Measurements from ENCODE around the gene MALAT1. TPM values are rescaled to one million over a fixed set of nuclear protein-coding genes. Genes with fewer than 3 reads are reported as not detected.
A peak's percentile ranks its signal among the peaks of the same experiment; 100 is the strongest.

MALAT1 gene
- polyA plus RNA-seq, 1 donor from 2014 or later: 3,054 TPM

GRCh38 chr11:65489035-65489705, 9.7 kb upstream of the MALAT1 start:
- Mint-ChIP-seq H3K36me3 (no peaks in the 10 kb centered on the region), H3K4me3 (no peak overlapping the region), H3K9me3 (no peaks in the 10 kb centered on the region), H3K27ac (peak overlapping the region in 1 of 3 donors; percentile 59), H3K4me1 (peaks cover 37 to 50% (median 42%) of the 10 kb centered on the region in 3 donors), H3K27me3 (no peaks in the 10 kb centered on the region)

- Mint-ChIP-seq H3K27me3 (no peaks in the 10 kb centered on the region), H3K4me1 (peaks cover 42 to 56% (median 47%) of the 10 kb centered on the region in 3 donors), H3K9me3 (no peaks in the 10 kb centered on the region), H3K4me3 (no peak overlapping the region), H3K27ac (peak overlapping the region in 2 of 3 donors; percentile 65 to 74), H3K36me3 (no peaks in the 10 kb centered on the region)
Observed at GRCh38 chr11:65489706-65490320, 9.0 kb upstream of the MALAT1 start.

GRCh38 chr11:65491163-65491465, 7.7 kb upstream of the MALAT1 start:
- Mint-ChIP-seq H3K27ac (peak overlapping the region in 1 of 3 donors; percentile 97), H3K9me3 (no peaks in the 10 kb centered on the region), H3K36me3 (no peaks in the 10 kb centered on the region), H3K4me1 (peaks cover 42 to 58% (median 48%) of the 10 kb centered on the region in 3 donors), H3K27me3 (no peaks in the 10 kb centered on the region), H3K4me3 (no peak overlapping the region)

DNA sequence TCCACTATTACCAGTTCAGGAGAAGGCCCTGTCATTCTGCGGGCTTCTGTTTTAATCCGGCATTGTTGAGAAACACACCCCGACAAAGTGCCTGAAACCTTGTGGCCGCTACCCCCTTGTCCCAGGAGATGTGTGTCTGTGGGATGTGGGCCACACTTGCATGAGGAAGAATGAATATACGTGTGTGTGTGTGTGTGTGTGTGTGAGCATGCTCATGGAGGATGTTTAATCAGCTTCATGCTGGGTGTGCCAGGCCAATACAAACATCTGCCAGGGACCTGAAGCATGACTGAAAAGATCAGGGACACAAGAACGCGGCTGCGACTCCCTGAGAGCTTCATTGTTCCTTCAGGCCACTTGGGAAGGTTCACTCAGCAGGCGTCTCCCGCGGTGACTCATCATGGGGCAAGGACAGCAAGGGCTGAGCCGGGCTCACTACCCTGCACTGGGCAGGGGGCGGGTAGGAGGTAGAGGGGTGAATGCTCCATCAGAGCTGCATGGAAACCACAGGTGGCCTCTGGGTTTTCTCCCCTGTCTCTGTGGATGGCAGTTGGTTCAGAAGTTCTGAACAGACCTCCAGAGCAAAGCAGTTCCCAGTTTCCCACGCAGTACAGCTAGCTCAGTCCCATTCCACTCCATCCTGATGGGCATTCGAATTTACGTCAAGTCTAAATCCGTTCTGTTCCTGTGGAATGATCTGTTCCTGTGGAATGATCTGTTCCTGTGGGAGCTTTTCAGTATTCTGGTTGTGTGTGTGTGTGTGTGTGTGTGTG, 7.0 kb upstream of the MALAT1 start:
- Mint-ChIP-seq H3K27ac (peak overlapping the region; percentile 60 to 97 (median 90)), H3K36me3 (no peaks in the 10 kb centered on the region), H3K27me3 (no peaks in the 10 kb centered on the region), H3K4me3 (peak overlapping the region in 3 of 4 donors; percentile 82 to 89 (median 85)), H3K4me1 (peaks cover 47 to 64% (median 54%) of the 10 kb centered on the region in 3 donors), H3K9me3 (no peaks in the 10 kb centered on the region)

GRCh38 chr11:65492387-65492636, 6.5 kb upstream of the MALAT1 start:
- H3K36me3 Mint-ChIP-seq: no peaks in the 10 kb centered on the region
- H3K4me3 Mint-ChIP-seq: peak overlapping the region; percentile 41 to 91 (median 72)
- no peaks in the 10 kb centered on the region for H3K9me3 Mint-ChIP-seq
- peak overlapping the region; percentile 60 to 97 (median 90) for H3K27ac Mint-ChIP-seq
- peaks cover 51 to 64% (median 59%) of the 10 kb centered on the region in 3 donors for H3K4me1 Mint-ChIP-seq
- H3K27me3 Mint-ChIP-seq: no peaks in the 10 kb centered on the region

DNA sequence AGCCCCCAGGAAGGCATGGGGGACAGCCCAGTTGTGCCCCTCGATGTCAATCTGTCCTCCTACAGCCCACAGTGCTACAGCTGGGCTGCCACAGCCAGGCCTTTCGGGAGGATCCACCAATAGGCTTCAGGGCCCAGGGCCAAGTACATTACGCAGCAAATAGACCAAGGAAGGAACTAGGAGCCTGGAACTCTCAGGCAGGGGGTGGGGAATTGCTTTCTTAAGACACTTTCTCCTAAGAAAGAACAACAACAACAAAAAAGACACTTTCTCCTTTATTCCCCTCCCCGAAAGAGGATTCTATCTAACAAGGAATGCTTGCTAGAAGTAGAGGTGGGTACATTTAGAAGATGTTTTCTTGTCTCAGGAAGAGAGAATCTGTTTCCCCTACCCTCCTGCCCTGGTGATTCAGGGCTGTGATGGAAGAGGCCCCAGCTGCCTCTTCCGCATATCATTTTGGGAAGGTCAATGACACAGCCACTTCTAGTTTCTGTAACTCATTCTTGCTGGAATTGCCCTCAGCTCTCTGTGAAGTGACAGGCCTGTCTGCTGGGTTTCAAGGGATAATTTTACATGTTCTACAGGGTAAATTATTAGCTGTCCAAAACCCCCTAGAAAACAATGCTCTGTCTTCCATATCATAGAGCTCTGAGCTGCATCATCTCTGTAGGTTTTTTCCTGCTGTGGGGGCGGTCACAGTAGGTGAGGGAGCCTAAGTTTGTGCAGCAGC, 6.0 kb upstream of the MALAT1 start:
- H3K9me3 Mint-ChIP-seq: no peaks in the 10 kb centered on the region
- peaks cover 49 to 63% (median 57%) of the 10 kb centered on the region in 3 donors for H3K4me1 Mint-ChIP-seq
- peak overlapping the region; percentile 60 to 97 (median 90) for H3K27ac Mint-ChIP-seq
- H3K36me3 Mint-ChIP-seq: no peaks in the 10 kb centered on the region
- peak overlapping the region; percentile 61 to 91 (median 75) for H3K4me3 Mint-ChIP-seq
- H3K27me3 Mint-ChIP-seq: no peaks in the 10 kb centered on the region

DNA sequence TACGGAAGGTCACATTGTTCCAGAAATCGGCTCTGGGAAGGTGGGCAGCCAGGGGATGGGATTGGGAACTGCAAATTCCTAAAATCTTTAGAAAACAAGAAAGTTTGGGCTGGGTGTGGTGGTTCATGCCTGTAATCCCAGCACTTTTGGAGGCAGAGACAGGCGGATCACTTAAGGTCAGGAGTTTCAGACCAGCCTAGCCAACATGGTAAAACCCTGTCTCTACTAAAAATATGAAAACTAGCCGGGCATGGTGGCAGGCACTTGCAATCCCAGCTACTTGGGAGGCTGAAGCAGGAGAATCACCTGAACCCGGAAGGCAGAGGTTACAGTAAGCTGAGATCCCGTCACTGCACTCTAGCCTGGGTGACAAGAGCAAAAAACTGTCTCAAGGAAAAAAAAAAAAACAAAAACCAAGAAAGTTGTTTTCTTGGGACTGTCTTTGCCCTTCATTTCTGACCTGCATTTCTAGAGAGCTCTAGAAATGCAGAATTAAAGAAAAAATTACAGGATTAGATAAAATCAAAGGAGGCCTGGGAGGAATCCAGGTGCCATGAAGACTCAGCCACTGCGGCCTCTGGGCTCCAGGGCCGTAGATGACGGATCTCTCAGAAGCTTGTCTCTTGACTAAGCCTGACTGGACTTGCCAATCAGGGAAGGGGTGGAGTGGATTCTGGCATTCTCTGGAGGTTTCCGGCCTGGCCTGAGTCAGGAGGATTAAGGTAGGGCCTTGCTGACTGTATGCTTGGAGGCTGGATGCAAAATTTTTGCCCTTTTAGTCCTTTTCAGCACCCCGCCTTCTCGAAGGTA, 5.3 kb upstream of the MALAT1 start:
- Mint-ChIP-seq H3K27ac (peak overlapping the region; percentile 64 to 97 (median 92)), H3K9me3 (no peaks in the 10 kb centered on the region), H3K4me3 (peak overlapping the region; percentile 61 to 91 (median 76)), H3K36me3 (no peaks in the 10 kb centered on the region), H3K27me3 (no peaks in the 10 kb centered on the region), H3K4me1 (peaks cover 43 to 59% (median 50%) of the 10 kb centered on the region in 3 donors)

GRCh38 chr11:65496304-65497140, 2.3 kb upstream of the MALAT1 start:
- Mint-ChIP-seq H3K27ac (peak overlapping the region in 1 of 3 donors; percentile 59), H3K4me3 (peak overlapping the region in 1 of 4 donors; percentile 4), H3K9me3 (no peaks in the 10 kb centered on the region), H3K27me3 (no peaks in the 10 kb centered on the region), H3K36me3 (peaks cover 3% of the 10 kb centered on the region), H3K4me1 (peaks cover 34 to 52% (median 40%) of the 10 kb centered on the region in 3 donors)

GRCh38 chr11:65497141-65498041, 1.5 kb upstream of the MALAT1 start:
- Mint-ChIP-seq H3K27ac (no peak overlapping the region), H3K4me1 (peaks cover 27 to 43% (median 31%) of the 10 kb centered on the region in 3 donors), H3K4me3 (no peak overlapping the region), H3K36me3 (peaks cover 12% of the 10 kb centered on the region), H3K27me3 (no peaks in the 10 kb centered on the region), H3K9me3 (no peaks in the 10 kb centered on the region)

- H3K27ac Mint-ChIP-seq: no peak overlapping the region
- H3K4me3 Mint-ChIP-seq: no peak overlapping the region
- H3K4me1 Mint-ChIP-seq: peaks cover 19 to 39% (median 23%) of the 10 kb centered on the region in 3 donors
- no peaks in the 10 kb centered on the region for H3K27me3 Mint-ChIP-seq
- H3K9me3 Mint-ChIP-seq: no peaks in the 10 kb centered on the region
- peaks cover 17% of the 10 kb centered on the region for H3K36me3 Mint-ChIP-seq
Observed at GRCh38 chr11:65498042-65498726, 661 bp upstream of the MALAT1 start.

GRCh38 chr11:65498727-65498976, 193 bp upstream of the MALAT1 start:
- H3K27me3 Mint-ChIP-seq: no peaks in the 10 kb centered on the region
- no peaks in the 10 kb centered on the region for H3K9me3 Mint-ChIP-seq
- H3K36me3 Mint-ChIP-seq: peaks cover 19% of the 10 kb centered on the region
- no peak overlapping the region for H3K4me3 Mint-ChIP-seq
- H3K4me1 Mint-ChIP-seq: peaks cover 19 to 38% (median 22%) of the 10 kb centered on the region in 3 donors
- H3K27ac Mint-ChIP-seq: no peak overlapping the region

DNA sequence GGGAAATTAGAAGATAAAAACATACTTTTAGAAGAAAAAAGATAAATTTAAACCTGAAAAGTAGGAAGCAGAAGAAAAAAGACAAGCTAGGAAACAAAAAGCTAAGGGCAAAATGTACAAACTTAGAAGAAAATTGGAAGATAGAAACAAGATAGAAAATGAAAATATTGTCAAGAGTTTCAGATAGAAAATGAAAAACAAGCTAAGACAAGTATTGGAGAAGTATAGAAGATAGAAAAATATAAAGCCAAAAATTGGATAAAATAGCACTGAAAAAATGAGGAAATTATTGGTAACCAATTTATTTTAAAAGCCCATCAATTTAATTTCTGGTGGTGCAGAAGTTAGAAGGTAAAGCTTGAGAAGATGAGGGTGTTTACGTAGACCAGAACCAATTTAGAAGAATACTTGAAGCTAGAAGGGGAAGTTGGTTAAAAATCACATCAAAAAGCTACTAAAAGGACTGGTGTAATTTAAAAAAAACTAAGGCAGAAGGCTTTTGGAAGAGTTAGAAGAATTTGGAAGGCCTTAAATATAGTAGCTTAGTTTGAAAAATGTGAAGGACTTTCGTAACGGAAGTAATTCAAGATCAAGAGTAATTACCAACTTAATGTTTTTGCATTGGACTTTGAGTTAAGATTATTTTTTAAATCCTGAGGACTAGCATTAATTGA, 1.0 kb downstream of the MALAT1 start:
- Mint-ChIP-seq H3K9me3 (no peaks in the 10 kb centered on the region), H3K27me3 (no peaks in the 10 kb centered on the region), H3K4me1 (peaks cover 16 to 40% (median 22%) of the 10 kb centered on the region in 3 donors), H3K27ac (no peak overlapping the region), H3K36me3 (peaks cover 19% of the 10 kb centered on the region), H3K4me3 (no peak overlapping the region)

Measured in IgD-negative memory B cell (primary cell).